HCT116 (cell line): Measurements from ENCODE around the gene TMEM150C. TPM values are rescaled to one million over a fixed set of nuclear protein-coding genes. Genes with fewer than 3 reads are reported as not detected.

Source experiments
- ATAC-seq: fragments of 200-7000 bp; cut with Tn5 transposase; 2 replicates; pipeline ENCODE4 v1.9.1; 2020; ENCODE audit warnings: mild to moderate bottlenecking, moderate library complexity
- BruUV-seq: library from RNA; stranded (reverse); fragments of 400-500 nt; replicated peaks from 2 replicates; lab custom pipeline; 2021; lab: Mats Ljungman, UMichigan
- CTCF ChIA-PET: fragments of 300-600 bp; sonication (Branson Sonifier 250); formaldehyde crosslinking; loops from one replicate; lab custom pipeline; 2021; ENCODE audit warnings: antibody characterized with exemption; lab: Charles Lee
- POLR2A ChIA-PET: fragments of 300-600, 350-600 bp; sonication (Branson Sonifier 250); formaldehyde crosslinking; loops from one replicate; lab custom pipeline; 2021; ENCODE audit warnings: antibody characterized with exemption; lab: Charles Lee
- RAD21 ChIA-PET, 2 experiments: fragments of 300-600 bp; sonication (Branson Sonifier 250); formaldehyde crosslinking; loops; one replicate each; lab custom pipeline; 2023; ENCODE audit warnings: low total read pairs in 2 of 2; ENCODE audit not compliant: uncharacterized antibody in 2 of 2, unreplicated experiment in 2 of 2, low non-redundant PET in 1 of 2; lab: Charles Lee
- DNase-seq: peaks from one replicate; pipeline ENCODE4 v3.0.0-alpha.2; 2010; ENCODE audit warnings: low read depth, low spot score
- H2AFZ ChIP-seq: fragments of 200-600 bp; shearing (Covaris generic), sonication (generic); 2 replicates; pipeline ENCODE4 v1.6.1; 2017; ENCODE audit warnings: low read depth, mixed run types, mixed read lengths, antibody characterized with exemption, low read length; ENCODE audit not compliant: poor library complexity, severe bottlenecking
- H3K27ac ChIP-seq: 2 replicates; pipeline ENCODE4 v1.5.1; 2012; ENCODE audit warnings: low read depth, low read length
- H3K27me3 ChIP-seq: fragments of 200-600 bp; sonication (generic); 2 replicates; pipeline ENCODE4 v1.6.1; 2016; ENCODE audit warnings: mixed run types, low read length, mixed read lengths; ENCODE audit not compliant: insufficient read depth
- H3K36me3 ChIP-seq, 2 experiments: fragments of 200-500 bp in 1 of 2; fragments of 200-600 bp in 1 of 2; sonication (Bioruptor generic) in 1 of 2; sonication (generic) in 1 of 2; 2 replicates each; pipeline versions ENCODE4 v1.5.1 to v1.6.1; 2014 to 2016; ENCODE audit warnings: low read length in 2 of 2, inconsistent platforms in 1 of 2, mixed read lengths in 1 of 2, mixed run types in 1 of 2; ENCODE audit not compliant: insufficient read depth in 2 of 2, control insufficient read depth in 1 of 2
- H3K4me1 ChIP-seq, 2 experiments: fragments of 200-600 bp in 1 of 2; sonication (generic) in 1 of 2; 2 replicates each; pipeline versions ENCODE4 v1.5.1 to v1.6.1; 2012 to 2017; ENCODE audit warnings: low read length in 2 of 2, inconsistent platforms in 1 of 2, mild to moderate bottlenecking in 1 of 2, mixed read lengths in 1 of 2, mixed run types in 1 of 2, moderate library complexity in 1 of 2; ENCODE audit not compliant: insufficient read depth in 2 of 2, control insufficient read depth in 1 of 2
- H3K4me2 ChIP-seq: fragments of 200-600 bp; sonication (generic); 2 replicates; pipeline ENCODE4 v1.6.1; 2017; ENCODE audit warnings: mixed run types, low read length, mixed read lengths
- H3K4me3 ChIP-seq, 2 experiments: fragments of 200-600 bp in 1 of 2; sonication (generic) in 1 of 2; replicated peaks in 1 of 2; 2 replicates each; pipeline ENCODE4 v1.5.1; 2011 to 2016; ENCODE audit warnings: low read length in 2 of 2, control low read depth in 1 of 2, low read depth in 1 of 2, mild to moderate bottlenecking in 1 of 2, mixed read lengths in 1 of 2, mixed run types in 1 of 2
- H3K79me2 ChIP-seq: fragments of 200-600 bp; sonication (generic); 2 replicates; pipeline ENCODE4 v1.6.1; 2017; ENCODE audit warnings: mild to moderate bottlenecking, mixed run types, low read length, moderate library complexity, mixed read lengths; ENCODE audit not compliant: insufficient read depth
- H3K9ac ChIP-seq: fragments of 200-600 bp; sonication (generic); 2 replicates; pipeline ENCODE4 v1.6.1; 2016; ENCODE audit warnings: low read length, mixed read lengths
- H3K9me2 ChIP-seq: fragments of 200-600 bp; sonication (generic), shearing (Covaris generic); 2 replicates; pipeline ENCODE4 v1.6.1; 2017; ENCODE audit warnings: mixed run types, mild to moderate bottlenecking, moderate library complexity; ENCODE audit not compliant: insufficient read depth
- H3K9me3 ChIP-seq, 2 experiments: fragments of 200-500 bp in 1 of 2; fragments of 200-600 bp in 1 of 2; sonication (Bioruptor generic) in 1 of 2; sonication (generic) in 1 of 2; 2 replicates each; pipeline ENCODE4 v1.6.1; 2014 to 2017; ENCODE audit warnings: low read length in 2 of 2, mixed read lengths in 2 of 2, inconsistent platforms in 1 of 2, low read depth in 1 of 2, mild to moderate bottlenecking in 1 of 2, mixed run types in 1 of 2, moderate library complexity in 1 of 2; ENCODE audit not compliant: control insufficient read depth in 1 of 2, insufficient read depth in 1 of 2
- H4K20me1 ChIP-seq: fragments of 200-600 bp; sonication (generic), shearing (Covaris generic); 2 replicates; pipeline ENCODE4 v1.6.1; 2017; ENCODE audit warnings: mixed run types, mild to moderate bottlenecking, moderate library complexity; ENCODE audit not compliant: insufficient read depth
- ATF3 ChIP-seq: IDR thresholded peaks from 2 replicates; pipeline ENCODE4 v1.6.1; 2012
- CBX3 ChIP-seq: IDR thresholded peaks from 2 replicates; pipeline ENCODE4 v1.6.1; 2012; ENCODE audit warnings: low read depth
- CEBPB ChIP-seq: IDR thresholded peaks from 2 replicates; pipeline ENCODE4 v1.6.1; 2012; ENCODE audit warnings: low read depth
- EGR1 ChIP-seq: IDR thresholded peaks from 2 replicates; pipeline ENCODE4 v1.6.1; 2012; ENCODE audit warnings: low read depth
- ELF1 ChIP-seq: IDR thresholded peaks from 2 replicates; pipeline ENCODE4 v1.6.1; 2012; ENCODE audit warnings: low read depth, borderline replicate concordance
- EZH2 ChIP-seq: fragments of 200-600 bp; sonication (generic); IDR thresholded peaks from 2 replicates; pipeline ENCODE4 v1.6.1; 2017; ENCODE audit warnings: antibody characterized with exemption, mixed run types
- EZH2phosphoT487 ChIP-seq: fragments of 200-600 bp; IDR thresholded peaks from 2 replicates; pipeline ENCODE4 v1.6.1; 2018; ENCODE audit warnings: antibody characterized with exemption, borderline replicate concordance
- FOSL1 ChIP-seq: IDR thresholded peaks from 2 replicates; pipeline ENCODE4 v1.6.1; 2012; ENCODE audit warnings: low read depth
- JUND ChIP-seq: IDR thresholded peaks from 2 replicates; pipeline ENCODE4 v1.6.1; 2012
- POLR2A ChIP-seq: IDR thresholded peaks from 2 replicates; pipeline ENCODE4 v1.7.0; 2011; ENCODE audit warnings: borderline replicate concordance; ENCODE audit not compliant: insufficient read depth, insufficient read length; ENCODE audit errors: extremely low read depth
- POLR2AphosphoS5 ChIP-seq: IDR thresholded peaks from 2 replicates; pipeline ENCODE4 v1.6.1; 2011; ENCODE audit warnings: mild to moderate bottlenecking, low read depth, low read length, moderate library complexity
- RAD21 ChIP-seq: IDR thresholded peaks from 2 replicates; pipeline ENCODE4 v1.6.1; 2012; ENCODE audit warnings: low read depth, mild to moderate bottlenecking
- REST ChIP-seq: IDR thresholded peaks from 2 replicates; pipeline ENCODE4 v1.6.1; 2012; ENCODE audit warnings: low read depth
- SIN3A ChIP-seq: IDR thresholded peaks from 2 replicates; pipeline ENCODE4 v1.6.1; 2012; ENCODE audit warnings: low read depth
- SRF ChIP-seq: IDR thresholded peaks from 2 replicates; pipeline ENCODE4 v1.6.1; 2012; ENCODE audit warnings: low read depth
- TCF7L2 ChIP-seq: IDR thresholded peaks from 2 replicates; pipeline ENCODE4 v1.7.0; 2011; ENCODE audit warnings: borderline replicate concordance, inconsistent platforms; ENCODE audit not compliant: insufficient read depth, insufficient read length; ENCODE audit errors: extremely low read depth
- ZFX ChIP-seq: fragments of 450-650 bp; IDR thresholded peaks from 2 replicates; pipeline ENCODE4 v1.6.1; 2017
- ZNF274 ChIP-seq: fragments of 200-500 bp; sonication (Bioruptor generic); IDR thresholded peaks from 2 replicates; pipeline ENCODE4 v1.6.1; 2014; ENCODE audit warnings: mild to moderate bottlenecking, low read depth, low read length, inconsistent platforms
- intact Hi-C: fragments of 100-400 bp; cut with micrococcal nuclease; formaldehyde crosslinking; loops from 2 replicates; pipeline ENCODE4 v1.10.0; 2022
- total RNA-seq: library from RNA; stranded (reverse); gene quantifications from one replicate; pipeline ENCODE4 v1.2.1, GENCODE V29; 2021; ENCODE audit not compliant: unreplicated experiment

TMEM150C gene
- total RNA-seq, 1 experiment from 2014 or later: 1.2 TPM

GRCh38 chr4:82525307-82525911, 36.4 kb downstream of the TMEM150C start:
- Histone ChIP-seq H3K79me2 (no peaks in the 10 kb centered on the region), H3K9me3 (no peaks in the 10 kb centered on the region), H3K4me3 (no peak overlapping the region), H3K4me2 (no peak overlapping the region), H3K27ac (no peak overlapping the region), H3K4me1 (no peaks in the 10 kb centered on the region), H2AFZ (no peak overlapping the region), H3K36me3 (no peaks in the 10 kb centered on the region), H3K9ac (no peak overlapping the region), H4K20me1 (no peaks in the 10 kb centered on the region), H3K27me3 (no peaks in the 10 kb centered on the region), H3K9me2 (no peaks in the 10 kb centered on the region)
- POLR2A ChIA-PET: no interaction called here
- RAD21 ChIA-PET: no interaction called here
- no peak for DNase-seq
- CTCF ChIA-PET: no interaction called here
- TF ChIP-seq EZH2phosphoT487 (no peak), ZFX (no peak), FOSL1 (no peak), ELF1 (no peak), CBX3 (no peak), REST (no peak), EZH2 (no peak), ZNF274 (no peak), JUND (no peak), SRF (no peak), EGR1 (no peak), ATF3 (no peak), SIN3A (no peak), CEBPB (no peak), TCF7L2 (no peak), POLR2AphosphoS5 (no peak), POLR2A (no peak), RAD21 (no peak)
- no peak for ATAC-seq
- intact Hi-C loops: no loop called here
- no TSS peak for BruUV-seq
